Stomach (tissue), 9 donors: ENCODE measurements around the gene RIMBP2. TPM values are rescaled to one million over a fixed set of nuclear protein-coding genes. Genes with fewer than 3 reads are reported as not detected.

Experiments used
- DNase-seq, 2 donors: peaks; one replicate each; pipeline versions ENCODE4 v3.0.0 to v3.0.0-alpha.2; 2013 to 2019
- H3K27ac ChIP-seq, 5 donors: fragments of 200-600 bp in 4 of 5; sonication (generic) in 4 of 5; one replicate each; pipeline ENCODE4 v1.5.1; 2013 to 2019; ENCODE audit warnings: mild to moderate bottlenecking in 1 of 5, moderate library complexity in 1 of 5
- H3K27me3 ChIP-seq, 3 donors: fragments of 200-600 bp; sonication (generic); one replicate each; pipeline ENCODE4 v1.5.1; 2017 to 2019; ENCODE audit warnings: mixed run types in 1 of 3
- H3K36me3 ChIP-seq, 4 donors: fragments of 200-600 bp; sonication (generic); 1 replicate in 3 of 4; 2 replicates in 1 of 4; pipeline ENCODE4 v1.5.1; 2016 to 2019
- H3K4me1 ChIP-seq, 4 donors: fragments of 200-600 bp; sonication (generic); one replicate each; pipeline ENCODE4 v1.5.1; 2016 to 2019
- H3K4me3 ChIP-seq, 4 donors: fragments of 200-600 bp; sonication (generic) in 3 of 4; one replicate each; pipeline ENCODE4 v1.5.1; 2016 to 2019; ENCODE audit warnings: mild to moderate bottlenecking in 1 of 4
- H3K9me3 ChIP-seq, 4 donors: fragments of 200-600 bp; sonication (generic); one replicate each; pipeline ENCODE4 v1.5.1; 2016 to 2019
- EP300 ChIP-seq: sonication (generic); formaldehyde crosslinking; IDR thresholded peaks from one replicate; pipeline ENCODE4 v1.6.1; 2017; ENCODE audit warnings: antibody characterized with exemption
- POLR2A ChIP-seq, 4 donors: fragments of 450-650 bp; IDR thresholded peaks; one replicate each; pipeline ENCODE4 v1.6.1; 2016; ENCODE audit warnings: antibody characterized with exemption in 4 of 4, control low read depth in 2 of 4, mild to moderate bottlenecking in 1 of 4, moderate library complexity in 1 of 4
- POLR2AphosphoS5 ChIP-seq, 3 donors: sonication (generic); formaldehyde crosslinking; IDR thresholded peaks; one replicate each; pipeline ENCODE4 v1.6.1; 2016; ENCODE audit warnings: antibody characterized with exemption in 3 of 3
- WGBS, 5 donors: extraction: QIAGEN DNeasy Blood & Tissue Kit in 3 of 5; methylation state at CpG; one replicate each; pipeline versions ENCODE4 v1.1.5 to v1.1.7; 2013 to 2018; 5-methylcytosine and 5-hydroxymethylcytosine counted together
- intact Hi-C: fragments of 100-400 bp; cut with DNase I; formaldehyde crosslinking; loops from one replicate; pipeline ENCODE4 v1.15.1; 2023; ENCODE audit warnings: low total_unique reads
- polyA plus RNA-seq, 3 donors: library from polyadenylated mRNA; stranded (reverse); fragments of 200-250 nt; gene quantifications; one replicate each; pipeline ENCODE4 v1.2.3, GENCODE V29; 2013
- total RNA-seq, 5 donors: library from RNA; depleted of rRNA; stranded (reverse); fragments of >200 nt; gene quantifications; one replicate each; pipeline versions ENCODE4 v1.1.0 to v1.2.3, GENCODE V29; 2014 to 2016
- TF ChIP-seq, protein P1 (sequence below), 7 experiments: fragments of 450-650 bp in 4 of 7; fragments of 200-600 bp in 3 of 7; sonication (generic) in 3 of 7; IDR thresholded peaks; one replicate each; pipeline ENCODE4 v1.5.1; 2016 to 2019; ENCODE audit warnings: antibody characterized with exemption in 7 of 7, control low read depth in 2 of 7, mild to moderate bottlenecking in 1 of 7
- donor health status: healthy with polysubstance abuse.
- donor health status: Bipolar disorder and iron deficiency.
- donor health status: healthy.

RIMBP2 gene
- total and polyA plus RNA-seq, 8 donors, result 0.75 to 44.6 (median 5.6) TPM

DNA sequence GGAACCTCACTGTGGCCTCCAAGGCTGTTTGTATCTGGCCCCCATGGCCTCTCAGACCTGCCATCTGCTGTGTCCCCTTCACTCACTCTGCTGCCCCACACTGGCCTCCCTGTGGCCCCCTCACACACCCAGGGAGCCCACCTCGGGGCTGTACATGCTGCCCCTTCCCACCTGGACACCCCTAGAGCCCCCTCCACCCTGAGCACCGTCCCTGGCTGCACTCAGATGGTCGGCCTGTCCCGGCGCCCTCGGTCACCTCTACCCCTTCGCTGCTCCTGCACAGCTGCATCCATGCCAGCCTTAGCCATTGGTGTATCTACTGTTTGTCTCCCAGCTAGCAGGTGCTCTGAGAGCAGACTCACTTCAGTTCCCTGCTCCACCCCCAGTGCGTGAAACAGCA is 144.4 kb downstream of the RIMBP2 start:
- DNase-seq, result no peak
- 79 to 85% (median 82%) methylated on average over 7 to 8 of the region's 8 CpGs for WGBS, 5 donors
- intact Hi-C loops, result no loop called here
- peaks cover 0 to 5% (median 0%) of the 10 kb centered on the region in 3 donors for H3K27me3 ChIP-seq
- peaks cover 0 to 7% (median 3%) of the 10 kb centered on the region in 4 donors for H3K9me3 ChIP-seq
- no peaks in the 10 kb centered on the region for H3K4me1 ChIP-seq
- H3K4me3 ChIP-seq, result no peak overlapping the region
- TF ChIP-seq POLR2A (IDR thresholded peaks at IDR 0.05) (no peak), EP300 (no peak), POLR2AphosphoS5 (IDR thresholded peaks at IDR 0.05) (no peak)
- TF ChIP-seq, protein P1, sequence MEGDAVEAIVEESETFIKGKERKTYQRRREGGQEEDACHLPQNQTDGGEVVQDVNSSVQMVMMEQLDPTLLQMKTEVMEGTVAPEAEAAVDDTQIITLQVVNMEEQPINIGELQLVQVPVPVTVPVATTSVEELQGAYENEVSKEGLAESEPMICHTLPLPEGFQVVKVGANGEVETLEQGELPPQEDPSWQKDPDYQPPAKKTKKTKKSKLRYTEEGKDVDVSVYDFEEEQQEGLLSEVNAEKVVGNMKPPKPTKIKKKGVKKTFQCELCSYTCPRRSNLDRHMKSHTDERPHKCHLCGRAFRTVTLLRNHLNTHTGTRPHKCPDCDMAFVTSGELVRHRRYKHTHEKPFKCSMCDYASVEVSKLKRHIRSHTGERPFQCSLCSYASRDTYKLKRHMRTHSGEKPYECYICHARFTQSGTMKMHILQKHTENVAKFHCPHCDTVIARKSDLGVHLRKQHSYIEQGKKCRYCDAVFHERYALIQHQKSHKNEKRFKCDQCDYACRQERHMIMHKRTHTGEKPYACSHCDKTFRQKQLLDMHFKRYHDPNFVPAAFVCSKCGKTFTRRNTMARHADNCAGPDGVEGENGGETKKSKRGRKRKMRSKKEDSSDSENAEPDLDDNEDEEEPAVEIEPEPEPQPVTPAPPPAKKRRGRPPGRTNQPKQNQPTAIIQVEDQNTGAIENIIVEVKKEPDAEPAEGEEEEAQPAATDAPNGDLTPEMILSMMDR (IDR thresholded peaks at IDR 0.05), result no peak
- H3K36me3 ChIP-seq, result no peaks in the 10 kb centered on the region
- H3K27ac ChIP-seq, result no peak overlapping the region

DNA sequence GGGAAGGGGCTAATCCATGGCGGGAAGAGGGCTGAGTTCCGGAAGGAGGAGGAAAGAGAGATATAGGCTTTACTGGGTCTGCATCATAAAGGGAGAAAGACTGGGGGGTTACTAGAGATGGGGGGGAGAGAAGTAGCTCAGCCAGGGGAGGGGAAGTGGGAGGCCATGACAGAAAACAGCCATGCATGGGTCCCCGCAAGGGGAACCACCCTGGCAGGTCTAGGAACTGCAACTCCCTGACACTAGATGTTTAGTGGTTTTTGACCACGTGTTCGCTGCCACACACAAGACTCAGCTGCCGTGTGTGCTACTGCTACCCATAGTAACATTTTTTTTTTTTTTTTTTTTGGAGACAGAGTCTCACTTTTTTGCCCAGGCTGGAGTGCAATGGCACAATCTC is 145.0 kb downstream of the RIMBP2 start:
- Histone ChIP-seq H3K4me3 (no peak overlapping the region), H3K9me3 (peaks cover 0 to 11% (median 9%) of the 10 kb centered on the region in 4 donors), H3K27me3 (peaks cover 0 to 5% (median 0%) of the 10 kb centered on the region in 3 donors), H3K36me3 (no peaks in the 10 kb centered on the region), H3K4me1 (no peaks in the 10 kb centered on the region), H3K27ac (no peak overlapping the region)
- intact Hi-C loops, result no loop called here
- no peak for TF ChIP-seq POLR2A (IDR thresholded peaks at IDR 0.05)
- TF ChIP-seq EP300, result no peak
- TF ChIP-seq, protein P1 (IDR thresholded peaks at IDR 0.05), result no peak
- TF ChIP-seq POLR2AphosphoS5 (IDR thresholded peaks at IDR 0.05), result no peak
- WGBS, 5 donors, result 66 to 85% (median 75%) methylated on average over 5 to 6 of the region's 6 CpGs
- no peak for DNase-seq

DNA sequence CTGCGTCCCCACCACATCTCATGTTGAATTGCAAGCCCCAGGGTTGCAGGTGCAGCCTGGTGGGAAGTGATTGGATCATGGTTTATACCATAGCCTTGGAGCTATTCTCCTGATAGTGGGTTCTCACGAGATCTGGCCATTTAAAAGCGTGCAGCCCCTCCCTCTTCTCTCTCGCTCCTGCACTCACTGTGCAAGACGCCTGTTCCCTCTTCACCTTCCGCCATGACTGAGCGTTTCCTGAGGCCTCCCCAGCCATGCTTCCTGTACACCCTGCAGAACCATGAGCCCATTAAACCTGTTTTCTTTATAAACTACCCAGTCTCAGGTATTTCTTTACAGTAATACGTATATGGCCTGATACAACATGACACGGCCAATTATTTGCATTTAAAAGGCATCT is 146.6 kb downstream of the RIMBP2 start:
- TF ChIP-seq, protein P1 (IDR thresholded peaks at IDR 0.05), result no peak
- DNase-seq, result no peak
- intact Hi-C loops, result no loop called here
- Histone ChIP-seq H3K36me3 (no peaks in the 10 kb centered on the region), H3K27ac (no peak overlapping the region), H3K9me3 (peaks cover 0 to 26% (median 19%) of the 10 kb centered on the region in 4 donors), H3K4me1 (no peaks in the 10 kb centered on the region), H3K4me3 (no peak overlapping the region), H3K27me3 (peaks cover 0 to 5% (median 0%) of the 10 kb centered on the region in 3 donors)
- WGBS, 5 donors, result 64 to 79% (median 68%) methylated on average over 9 of the region's 9 CpGs

DNA sequence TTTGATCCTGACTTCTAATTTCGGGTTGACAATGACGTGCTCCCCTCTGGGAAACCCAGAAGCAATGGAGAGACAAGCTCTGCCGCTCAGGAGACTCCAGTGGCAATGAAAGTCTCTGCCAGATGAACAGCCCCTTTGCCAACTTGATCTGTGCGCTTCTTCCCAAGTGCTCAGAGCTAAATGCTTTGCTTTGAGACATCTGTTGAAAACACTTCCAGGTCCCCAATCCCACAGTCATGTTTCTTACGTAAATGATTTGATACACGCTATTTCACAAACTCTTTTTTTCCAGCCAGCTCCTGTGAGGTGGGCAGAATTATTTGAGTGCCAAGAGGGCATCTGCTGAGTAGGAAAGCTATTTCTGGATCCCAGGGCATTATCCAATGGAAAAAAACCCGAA is 147.6 kb downstream of the RIMBP2 start:
- intact Hi-C loops, result no loop called here

More for the DNA sequence above, 147.6 kb downstream of the RIMBP2 start:
- TF ChIP-seq POLR2AphosphoS5 (IDR thresholded peaks at IDR 0.05) (no peak), POLR2A (IDR thresholded peaks at IDR 0.05) (no peak), EP300 (no peak)
- TF ChIP-seq, protein P1 (IDR thresholded peaks at IDR 0.05), result no peak
- Histone ChIP-seq H3K9me3 (peaks cover 0 to 29% (median 20%) of the 10 kb centered on the region in 4 donors), H3K27me3 (peaks cover 0 to 5% (median 0%) of the 10 kb centered on the region in 3 donors), H3K27ac (no peak overlapping the region), H3K4me3 (no peak overlapping the region), H3K4me1 (no peaks in the 10 kb centered on the region), H3K36me3 (no peaks in the 10 kb centered on the region)
- no peak for DNase-seq
- 76 to 86% (median 82%) methylated on average over 7 of the region's 7 CpGs for WGBS, 5 donors
